Measurements from ENCODE around the gene HPSE2. TPM values are rescaled to one million over a fixed set of nuclear protein-coding genes. Genes with fewer than 3 reads are reported as not detected.

HPSE2 gene
- total and polyA plus RNA-seq, 2 donors (not counting 1 experiment from before 2014, with no cell fraction given), result not detected

DNA sequence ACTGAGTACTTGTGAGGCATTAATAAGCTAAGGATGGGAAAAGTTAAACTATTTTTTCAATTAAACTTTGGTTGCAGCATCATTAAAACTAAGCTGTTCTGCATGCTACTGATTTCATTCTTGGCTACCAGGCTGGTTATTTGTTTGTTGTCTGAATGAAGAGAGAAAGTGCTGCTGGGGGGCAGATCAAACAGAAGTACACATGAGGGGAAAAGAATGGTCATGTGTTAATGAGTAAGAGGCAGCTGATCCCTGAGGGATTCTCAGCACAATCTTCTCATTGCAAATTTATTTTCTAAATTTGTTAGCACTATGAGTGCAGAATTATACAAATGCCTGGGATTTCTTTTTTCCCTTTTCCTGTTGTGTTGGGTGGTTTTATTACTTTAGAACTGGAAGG, 575.7 kb downstream of the HPSE2 start:
- TF ChIP-seq, protein P1, sequence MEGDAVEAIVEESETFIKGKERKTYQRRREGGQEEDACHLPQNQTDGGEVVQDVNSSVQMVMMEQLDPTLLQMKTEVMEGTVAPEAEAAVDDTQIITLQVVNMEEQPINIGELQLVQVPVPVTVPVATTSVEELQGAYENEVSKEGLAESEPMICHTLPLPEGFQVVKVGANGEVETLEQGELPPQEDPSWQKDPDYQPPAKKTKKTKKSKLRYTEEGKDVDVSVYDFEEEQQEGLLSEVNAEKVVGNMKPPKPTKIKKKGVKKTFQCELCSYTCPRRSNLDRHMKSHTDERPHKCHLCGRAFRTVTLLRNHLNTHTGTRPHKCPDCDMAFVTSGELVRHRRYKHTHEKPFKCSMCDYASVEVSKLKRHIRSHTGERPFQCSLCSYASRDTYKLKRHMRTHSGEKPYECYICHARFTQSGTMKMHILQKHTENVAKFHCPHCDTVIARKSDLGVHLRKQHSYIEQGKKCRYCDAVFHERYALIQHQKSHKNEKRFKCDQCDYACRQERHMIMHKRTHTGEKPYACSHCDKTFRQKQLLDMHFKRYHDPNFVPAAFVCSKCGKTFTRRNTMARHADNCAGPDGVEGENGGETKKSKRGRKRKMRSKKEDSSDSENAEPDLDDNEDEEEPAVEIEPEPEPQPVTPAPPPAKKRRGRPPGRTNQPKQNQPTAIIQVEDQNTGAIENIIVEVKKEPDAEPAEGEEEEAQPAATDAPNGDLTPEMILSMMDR (IDR thresholded peaks at IDR 0.05), result no peak
- no peak for TF ChIP-seq EZH2 (IDR thresholded peaks at IDR 0.05; ENCODE audit: borderline replicate concordance, insufficient read depth, low read depth, low read length, poor library complexity, severe bottlenecking)
- no peaks in the 10 kb centered on the region for H3K79me2 ChIP-seq (ENCODE audit: control insufficient read depth, insufficient read depth, low read length)
- H3K4me1 ChIP-seq (ENCODE audit: control insufficient read depth in 2 of 2, insufficient read depth in 2 of 2, low read length in 2 of 2), result no peaks in the 10 kb centered on the region
- Mint-ChIP-seq H3K27me3 (peaks cover 9% of the 10 kb centered on the region), H3K27ac (no peak overlapping the region), H3K9me3 (ENCODE audit: insufficient read depth) (no peaks in the 10 kb centered on the region), H3K4me1 (peaks cover 12% of the 10 kb centered on the region), H3K4me3 (no peak overlapping the region)
- ChIA-PET CTCF (interaction anchor here (2.6 kb wide), 1 partner anchor 193 kb away, joined by 13 read pairs; no protein-coding TSS in a partner anchor), POLR2A (no interaction called here)
- no peak overlapping the region for H3K4me3 ChIP-seq (ENCODE audit: control extremely low read depth in 1 of 5, extremely low read depth in 1 of 5, insufficient read depth in 1 of 5, low read depth in 2 of 5, low read length in 4 of 5)
- H3K9me3 ChIP-seq (ENCODE audit: control extremely low read depth in 1 of 3, control insufficient read depth in 2 of 3, insufficient read depth in 1 of 3, low read length in 2 of 3), result peaks cover 0 to 8% (median 7%) of the 10 kb centered on the region in 3 donors
- intact Hi-C loops (cut with micrococcal nuclease), result no loop called here
- H3K36me3 ChIP-seq (replicated peaks in 1 of 2; ENCODE audit: control extremely low read depth in 1 of 2, control insufficient read depth in 1 of 2, extremely low read depth in 1 of 2, insufficient read depth in 2 of 2, low read length in 1 of 2), result no peaks in the 10 kb centered on the region
- DNase-seq (no peak), ATAC-seq (ENCODE audit: low read depth) (no peak)
- H4K20me1 ChIP-seq (ENCODE audit: control insufficient read depth, insufficient read depth, low read length, poor library complexity, severe bottlenecking), result no peaks in the 10 kb centered on the region
- peaks cover 0 to 3% (median 1%) of the 10 kb centered on the region in 4 experiments for H3K27me3 ChIP-seq (replicated peaks in 1 of 4; ENCODE audit: control extremely low read depth in 1 of 4, control insufficient read depth in 3 of 4, insufficient read depth in 4 of 4, low read length in 3 of 4)
- no peak overlapping the region for H3K9ac ChIP-seq (ENCODE audit: low read length)
- no peak overlapping the region for H3K4me2 ChIP-seq (replicated peaks; ENCODE audit: low read depth, low read length, poor library complexity, severe bottlenecking)
- no peak overlapping the region for H2AFZ ChIP-seq (ENCODE audit: insufficient read depth, low read depth, low read length, poor library complexity, severe bottlenecking)
- H3K27ac ChIP-seq (ENCODE audit: low read length in 2 of 2), result no peak overlapping the region

DNA sequence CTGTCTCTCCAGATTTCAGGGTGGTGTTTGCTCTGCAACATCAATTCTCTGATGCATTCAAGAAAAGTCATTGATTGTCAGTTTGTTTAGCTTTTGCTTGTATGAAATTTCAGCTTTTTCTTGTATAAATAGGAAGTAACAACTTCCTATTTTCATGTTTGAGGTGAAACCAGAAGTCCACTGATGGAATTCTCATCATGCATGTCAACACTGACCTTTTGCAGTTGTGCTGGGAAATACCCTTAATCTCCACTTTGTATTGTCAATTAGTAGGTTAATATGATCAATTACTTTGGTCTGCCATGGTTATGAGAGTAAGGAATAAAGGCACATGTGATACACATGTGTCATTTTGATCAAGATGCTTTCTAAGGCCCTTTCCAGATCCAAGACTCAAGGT, 580.2 kb downstream of the HPSE2 start:
- CTCF ChIA-PET, result no interaction called here
- TF ChIP-seq, protein P1 (IDR thresholded peaks at IDR 0.05), result no peak
- no peak for TF ChIP-seq EZH2 (IDR thresholded peaks at IDR 0.05; ENCODE audit: borderline replicate concordance, insufficient read depth, low read depth, low read length, poor library complexity, severe bottlenecking)
- ATAC-seq (ENCODE audit: low read depth) (peak; percentile 43), DNase-seq (peak; percentile 5)
- no peaks in the 10 kb centered on the region for H3K4me1 ChIP-seq (ENCODE audit: control insufficient read depth in 2 of 2, insufficient read depth in 2 of 2, low read length in 2 of 2)
- no peak overlapping the region for H2AFZ ChIP-seq (ENCODE audit: insufficient read depth, low read depth, low read length, poor library complexity, severe bottlenecking)
- intact Hi-C loops (cut with micrococcal nuclease), result no loop called here
- Mint-ChIP-seq H3K4me3 (no peak overlapping the region), H3K4me1 (peaks cover 28% of the 10 kb centered on the region), H3K9me3 (ENCODE audit: insufficient read depth) (no peaks in the 10 kb centered on the region), H3K27ac (no peak overlapping the region), H3K27me3 (no peaks in the 10 kb centered on the region)
- H3K4me2 ChIP-seq (replicated peaks; ENCODE audit: low read depth, low read length, poor library complexity, severe bottlenecking), result no peak overlapping the region
- POLR2A ChIA-PET, result no interaction called here
- H3K36me3 ChIP-seq (replicated peaks in 1 of 2; ENCODE audit: control extremely low read depth in 1 of 2, control insufficient read depth in 1 of 2, extremely low read depth in 1 of 2, insufficient read depth in 2 of 2, low read length in 1 of 2), result no peaks in the 10 kb centered on the region
- no peaks in the 10 kb centered on the region for H4K20me1 ChIP-seq (ENCODE audit: control insufficient read depth, insufficient read depth, low read length, poor library complexity, severe bottlenecking)
- no peaks in the 10 kb centered on the region for H3K79me2 ChIP-seq (ENCODE audit: control insufficient read depth, insufficient read depth, low read length)
- H3K9me3 ChIP-seq (ENCODE audit: control extremely low read depth in 1 of 3, control insufficient read depth in 2 of 3, insufficient read depth in 1 of 3, low read length in 2 of 3), result no peaks in the 10 kb centered on the region
- H3K27me3 ChIP-seq (replicated peaks in 1 of 4; ENCODE audit: control extremely low read depth in 1 of 4, control insufficient read depth in 3 of 4, insufficient read depth in 4 of 4, low read length in 3 of 4), result no peaks in the 10 kb centered on the region
- H3K27ac ChIP-seq (ENCODE audit: low read length in 2 of 2), result no peak overlapping the region
- no peak overlapping the region for H3K9ac ChIP-seq (ENCODE audit: low read length)
- H3K4me3 ChIP-seq (ENCODE audit: control extremely low read depth in 1 of 5, extremely low read depth in 1 of 5, insufficient read depth in 1 of 5, low read depth in 2 of 5, low read length in 4 of 5), result no peak overlapping the region
